HFF-Myc (cell line): ENCODE measurements around the gene MIB1.

Source experiments
- DNase-seq: peaks from one replicate; pipeline ENCODE4 v3.0.0-alpha.2; 2011; ENCODE audit warnings: low read depth; ENCODE audit errors: extremely low read depth
- H3K4me3 ChIP-seq: replicated peaks from 2 replicates; pipeline ENCODE4 v1.5.1; 2011; ENCODE audit warnings: low read depth, mild to moderate bottlenecking, control low read depth, low read length
- TF ChIP-seq, protein P1 (sequence below): IDR thresholded peaks from 2 replicates; pipeline ENCODE4 v1.5.1; 2012; ENCODE audit warnings: mild to moderate bottlenecking, low read depth, low read length, control low read depth; ENCODE audit errors: missing control alignments

Gene MIB1

DNA sequence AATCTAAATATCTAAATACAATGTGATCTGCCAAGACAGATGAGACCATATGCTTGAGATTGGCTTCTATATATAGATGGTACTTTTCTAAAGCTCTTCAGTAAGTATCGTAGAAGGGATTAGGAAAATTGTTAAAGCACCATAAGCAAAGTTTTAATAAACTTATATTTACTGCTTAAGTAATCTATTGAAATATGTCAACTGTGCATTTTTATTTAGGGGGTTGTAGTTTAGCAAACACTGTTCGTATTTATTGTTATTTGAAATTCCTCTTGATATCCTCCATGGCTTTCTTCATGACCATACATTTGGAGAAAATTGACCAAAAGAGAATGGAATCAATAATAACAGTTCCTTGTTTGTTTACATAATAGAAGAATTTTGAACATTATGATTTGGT is 102.7 kb downstream of the MIB1 start:
- no peak overlapping the region for H3K4me3 ChIP-seq
- no peak for DNase-seq
- TF ChIP-seq, protein P1, sequence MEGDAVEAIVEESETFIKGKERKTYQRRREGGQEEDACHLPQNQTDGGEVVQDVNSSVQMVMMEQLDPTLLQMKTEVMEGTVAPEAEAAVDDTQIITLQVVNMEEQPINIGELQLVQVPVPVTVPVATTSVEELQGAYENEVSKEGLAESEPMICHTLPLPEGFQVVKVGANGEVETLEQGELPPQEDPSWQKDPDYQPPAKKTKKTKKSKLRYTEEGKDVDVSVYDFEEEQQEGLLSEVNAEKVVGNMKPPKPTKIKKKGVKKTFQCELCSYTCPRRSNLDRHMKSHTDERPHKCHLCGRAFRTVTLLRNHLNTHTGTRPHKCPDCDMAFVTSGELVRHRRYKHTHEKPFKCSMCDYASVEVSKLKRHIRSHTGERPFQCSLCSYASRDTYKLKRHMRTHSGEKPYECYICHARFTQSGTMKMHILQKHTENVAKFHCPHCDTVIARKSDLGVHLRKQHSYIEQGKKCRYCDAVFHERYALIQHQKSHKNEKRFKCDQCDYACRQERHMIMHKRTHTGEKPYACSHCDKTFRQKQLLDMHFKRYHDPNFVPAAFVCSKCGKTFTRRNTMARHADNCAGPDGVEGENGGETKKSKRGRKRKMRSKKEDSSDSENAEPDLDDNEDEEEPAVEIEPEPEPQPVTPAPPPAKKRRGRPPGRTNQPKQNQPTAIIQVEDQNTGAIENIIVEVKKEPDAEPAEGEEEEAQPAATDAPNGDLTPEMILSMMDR, result no peak

DNA sequence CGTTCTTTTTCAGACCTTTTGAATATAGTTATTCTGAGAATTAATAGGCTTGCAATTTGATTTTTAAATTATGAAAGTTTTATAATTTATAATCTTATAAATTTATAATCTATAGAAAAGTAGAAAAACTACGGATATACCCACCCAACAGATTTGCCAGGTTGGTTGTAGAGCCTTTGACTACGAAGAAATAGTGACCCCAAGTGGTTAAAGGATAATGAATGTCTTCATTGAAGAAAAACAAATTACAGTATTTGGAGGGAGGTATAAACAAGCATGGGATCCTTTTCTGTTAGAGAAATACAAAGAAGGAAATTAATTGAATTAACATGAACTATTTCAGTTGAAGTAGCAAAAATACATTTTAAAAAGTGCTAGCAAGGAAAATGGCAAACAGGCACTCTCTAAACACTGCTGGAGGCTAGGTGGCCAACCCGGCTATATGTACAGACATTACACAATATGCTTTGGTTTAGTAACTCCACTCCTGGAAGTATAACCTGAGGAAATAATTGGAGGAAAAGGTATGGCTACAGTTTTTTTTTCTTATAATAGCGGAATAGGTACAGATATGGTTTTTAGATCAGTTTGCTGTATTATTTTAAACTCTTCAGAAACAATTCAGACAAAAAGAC is 110.9 kb downstream of the MIB1 start:
- TF ChIP-seq, protein P1, result no peak
- no peak overlapping the region for H3K4me3 ChIP-seq
- no peak for DNase-seq

GRCh38 chr18:21853016-21853415 is 112.4 kb downstream of the MIB1 start:
- no peak overlapping the region for H3K4me3 ChIP-seq
- DNase-seq, result no peak
- TF ChIP-seq, protein P1, result no peak

GRCh38 chr18:21853775-21854552 is 113.4 kb downstream of the MIB1 start:
- DNase-seq, result no peak
- TF ChIP-seq, protein P1, result no peak

DNA sequence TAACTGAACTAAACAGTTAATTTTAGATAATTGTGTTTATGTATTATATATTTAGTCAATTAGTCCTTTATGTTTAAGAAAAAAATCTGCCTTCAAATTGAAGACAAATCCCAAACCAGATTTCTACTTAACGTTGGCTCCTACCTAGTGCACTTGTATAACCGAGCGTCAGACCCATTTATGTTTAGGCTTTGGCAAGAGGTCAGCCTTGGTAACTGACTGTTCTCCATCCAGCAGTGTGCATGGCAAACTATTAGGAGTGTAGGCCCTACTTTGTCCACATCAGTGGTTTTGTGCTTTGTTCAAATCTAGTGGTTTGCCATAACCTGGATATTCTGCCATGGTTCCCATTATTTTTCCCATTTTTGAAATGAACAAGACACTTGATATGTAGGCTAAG is 114.8 kb downstream of the MIB1 start:
- TF ChIP-seq, protein P1, result no peak
- DNase-seq, result no peak
- H3K4me3 ChIP-seq, result no peak overlapping the region

More at GRCh38 chr18:21853775-21854552, 113.4 kb downstream of the MIB1 start:
- no peak overlapping the region for H3K4me3 ChIP-seq

DNA sequence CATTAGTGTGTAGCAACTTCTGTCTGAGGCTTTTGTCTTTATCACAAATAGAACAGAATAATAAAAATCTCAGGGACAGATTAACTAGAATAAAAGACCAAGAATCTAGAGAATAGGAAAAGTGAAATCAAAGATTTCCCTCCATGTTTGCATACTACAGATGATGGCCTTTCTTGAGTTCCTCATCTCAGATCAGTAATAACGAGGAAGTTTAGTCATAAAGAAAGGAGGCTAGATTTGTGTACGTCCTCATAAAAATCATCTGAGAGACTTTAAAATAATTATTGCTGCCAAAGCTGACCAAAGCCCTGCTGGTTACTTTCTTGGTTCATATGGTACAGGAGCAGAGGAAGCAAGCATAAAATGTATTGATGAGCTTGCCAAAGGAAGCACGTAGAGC is 117.3 kb downstream of the MIB1 start:
- no peak for DNase-seq
- no peak overlapping the region for H3K4me3 ChIP-seq
- TF ChIP-seq, protein P1, result no peak
